GM21717 (cell line): Measurements from ENCODE around the gene MEX3A.
"Not testable (repeated sequence)": the region's sequence is repeated elsewhere in the genome, so short reads cannot be mapped to it uniquely, and the experiment has no call there.

Experiments
- ATAC-seq: cut with Tn5 transposase; IDR thresholded peaks from one replicate; pipeline ENCODE4 v1.9.1; 2021; ENCODE audit warnings: mild to moderate bottlenecking, moderate library complexity; ENCODE audit not compliant: unreplicated experiment

The MEX3A gene

DNA sequence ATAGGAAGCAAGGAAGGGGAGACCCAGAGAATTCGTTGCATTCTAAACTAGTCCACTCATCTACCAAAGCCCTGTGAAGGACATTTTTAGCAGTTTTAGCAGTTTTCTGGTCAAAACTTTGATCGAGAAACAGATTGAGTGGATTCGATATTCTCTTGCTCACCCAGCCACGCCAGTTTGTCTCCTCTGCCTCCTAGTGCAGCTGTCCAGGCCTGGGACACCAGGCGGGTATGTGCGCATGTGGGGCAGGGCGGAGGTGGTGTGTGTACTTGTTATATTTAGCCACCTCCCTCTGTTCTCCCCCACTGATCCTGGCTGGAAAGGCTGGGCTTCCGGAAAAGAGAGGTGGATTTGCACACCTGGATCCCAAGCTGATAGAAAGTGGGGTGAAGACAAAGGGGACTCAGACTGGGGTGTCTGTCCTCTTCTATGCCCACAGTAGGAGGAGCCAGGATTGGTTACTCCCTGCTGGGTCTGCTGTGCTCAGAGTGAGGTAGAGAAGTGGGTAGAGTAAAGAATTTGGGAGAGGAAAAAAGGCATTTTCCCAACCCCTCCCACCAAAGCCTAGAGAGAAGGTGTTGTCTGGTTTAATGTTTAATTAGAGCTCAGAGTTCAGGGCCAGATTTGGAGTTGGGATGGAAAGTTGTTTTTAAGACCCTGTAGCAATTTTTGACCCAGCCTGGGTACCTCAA, 36.1 kb upstream of the MEX3A start:
- ATAC-seq, result no peak

- no peak for ATAC-seq
Measured at GRCh38 chr1:156117414-156118176, 35.3 kb upstream of the MEX3A start.

GRCh38 chr1:156116731-156117130, 34.5 kb upstream of the MEX3A start:
- not testable (repeated sequence) for ATAC-seq

- no peak for ATAC-seq
Measured at GRCh38 chr1:156115514-156116374, 33.5 kb upstream of the MEX3A start.

DNA sequence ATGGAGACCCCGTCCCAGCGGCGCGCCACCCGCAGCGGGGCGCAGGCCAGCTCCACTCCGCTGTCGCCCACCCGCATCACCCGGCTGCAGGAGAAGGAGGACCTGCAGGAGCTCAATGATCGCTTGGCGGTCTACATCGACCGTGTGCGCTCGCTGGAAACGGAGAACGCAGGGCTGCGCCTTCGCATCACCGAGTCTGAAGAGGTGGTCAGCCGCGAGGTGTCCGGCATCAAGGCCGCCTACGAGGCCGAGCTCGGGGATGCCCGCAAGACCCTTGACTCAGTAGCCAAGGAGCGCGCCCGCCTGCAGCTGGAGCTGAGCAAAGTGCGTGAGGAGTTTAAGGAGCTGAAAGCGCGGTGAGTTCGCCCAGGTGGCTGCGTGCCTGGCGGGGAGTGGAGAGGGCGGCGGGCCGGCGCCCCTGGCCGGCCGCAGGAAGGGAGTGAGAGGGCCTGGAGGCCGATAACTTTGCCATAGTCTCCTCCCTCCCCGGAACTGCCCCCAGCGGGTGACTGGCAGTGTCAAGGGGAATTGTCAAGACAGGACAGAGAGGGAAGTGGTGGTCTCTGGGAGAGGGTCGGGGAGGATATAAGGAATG, 32.8 kb upstream of the MEX3A start:
- no peak for ATAC-seq

DNA sequence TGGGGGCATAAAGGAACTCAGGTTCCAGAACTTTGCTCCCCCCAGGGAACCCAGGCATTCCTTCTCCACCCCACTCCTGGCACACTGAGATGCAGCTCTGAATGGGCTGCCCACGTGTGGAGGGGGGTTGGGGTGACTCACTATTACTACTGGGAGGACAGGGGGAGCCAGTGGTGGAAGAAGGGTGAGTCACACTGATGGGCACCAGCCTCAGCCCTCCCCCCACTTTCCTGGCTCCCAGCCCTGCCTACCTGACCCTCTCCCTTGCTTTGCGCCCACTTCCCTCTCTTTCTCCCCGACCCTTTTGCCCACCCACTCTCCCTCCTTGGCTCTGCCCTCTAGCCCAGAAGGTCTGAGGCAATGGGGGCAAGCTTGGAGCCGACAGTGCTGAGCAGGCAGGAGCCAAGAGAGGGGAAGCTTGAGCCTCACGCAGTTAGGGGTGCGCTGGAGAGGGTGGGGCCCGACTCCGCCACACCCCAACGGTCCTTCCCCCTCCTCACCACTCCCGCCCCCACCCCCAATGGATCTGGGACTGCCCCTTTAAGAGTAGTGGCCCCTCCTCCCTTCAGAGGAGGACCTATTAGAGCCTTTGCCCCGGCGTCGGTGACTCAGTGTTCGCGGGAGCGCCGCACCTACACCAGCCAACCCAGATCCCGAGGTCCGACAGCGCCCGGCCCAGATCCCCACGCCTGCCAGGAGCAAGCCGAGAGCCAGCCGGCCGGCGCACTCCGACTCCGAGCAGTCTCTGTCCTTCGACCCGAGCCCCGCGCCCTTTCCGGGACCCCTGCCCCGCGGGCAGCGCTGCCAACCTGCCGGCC, 32.0 kb upstream of the MEX3A start, which contains the start of gene LMNA:
LMNA (plus strand) TSS at position 611 of the 818 bp plus-strand sequence. CDS start 208 bp downstream, outside the sequence.
- peak; percentile 56 for ATAC-seq

- ATAC-seq, result no peak
Measured at GRCh38 chr1:156113282-156113950, 31.2 kb upstream of the MEX3A start.

GRCh38 chr1:156112276-156113137, 30.2 kb upstream of the MEX3A start:
- ATAC-seq, result no peak

GRCh38 chr1:156111355-156111962, 29.2 kb upstream of the MEX3A start:
- ATAC-seq, result no peak

DNA sequence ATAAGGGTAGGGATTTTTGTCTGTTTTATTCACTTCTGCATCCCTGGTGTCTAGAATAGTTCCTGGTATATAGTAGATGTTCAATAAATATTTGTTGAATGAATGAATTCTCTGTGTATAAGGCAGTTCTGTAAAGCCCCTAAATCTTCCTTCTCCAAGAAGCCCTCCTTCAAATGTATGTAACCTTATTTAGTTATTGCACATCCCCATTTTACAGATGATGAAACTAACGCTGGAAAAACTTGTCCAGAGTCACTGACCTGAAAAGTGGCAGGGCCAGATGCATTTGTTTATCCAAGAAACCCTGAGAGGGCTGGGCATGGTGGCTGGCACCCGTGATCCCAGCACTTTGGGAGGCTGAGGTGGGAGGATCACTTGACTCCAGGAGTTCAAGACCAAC, 28.0 kb upstream of the MEX3A start:
- ATAC-seq, result no peak

DNA sequence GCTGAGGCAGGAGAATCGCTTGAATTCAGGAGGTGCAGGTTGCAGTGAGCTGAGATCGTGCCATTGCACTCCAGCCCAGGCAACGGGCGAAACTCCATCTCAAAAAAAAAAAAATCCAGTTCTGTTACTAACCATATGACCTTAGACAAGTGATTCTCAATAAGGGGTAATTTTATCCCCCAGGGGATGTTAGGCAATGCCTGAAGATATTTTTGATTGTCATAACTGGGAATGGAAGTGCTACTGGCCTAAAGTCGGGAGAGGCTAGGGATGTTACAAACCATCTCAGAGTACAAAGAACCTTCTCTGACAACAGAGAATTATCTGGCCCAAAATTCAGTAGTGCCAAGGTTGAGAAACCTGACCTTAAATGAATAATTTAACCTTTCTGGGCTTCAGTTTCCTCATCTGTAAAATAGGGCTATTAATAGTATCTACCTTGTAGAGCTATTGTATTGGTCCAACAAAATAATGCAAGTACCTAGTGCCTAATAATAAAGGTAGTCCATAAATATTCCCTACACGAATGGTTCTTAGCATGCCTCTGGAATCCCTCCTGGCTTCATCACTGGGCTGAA, 26.5 kb upstream of the MEX3A start:
- ATAC-seq, result no peak

- no peak for ATAC-seq
Measured at GRCh38 chr1:156108057-156108456, 25.8 kb upstream of the MEX3A start.

GRCh38 chr1:156106624-156107488, 24.6 kb upstream of the MEX3A start:
- ATAC-seq, result peak; percentile 4

DNA sequence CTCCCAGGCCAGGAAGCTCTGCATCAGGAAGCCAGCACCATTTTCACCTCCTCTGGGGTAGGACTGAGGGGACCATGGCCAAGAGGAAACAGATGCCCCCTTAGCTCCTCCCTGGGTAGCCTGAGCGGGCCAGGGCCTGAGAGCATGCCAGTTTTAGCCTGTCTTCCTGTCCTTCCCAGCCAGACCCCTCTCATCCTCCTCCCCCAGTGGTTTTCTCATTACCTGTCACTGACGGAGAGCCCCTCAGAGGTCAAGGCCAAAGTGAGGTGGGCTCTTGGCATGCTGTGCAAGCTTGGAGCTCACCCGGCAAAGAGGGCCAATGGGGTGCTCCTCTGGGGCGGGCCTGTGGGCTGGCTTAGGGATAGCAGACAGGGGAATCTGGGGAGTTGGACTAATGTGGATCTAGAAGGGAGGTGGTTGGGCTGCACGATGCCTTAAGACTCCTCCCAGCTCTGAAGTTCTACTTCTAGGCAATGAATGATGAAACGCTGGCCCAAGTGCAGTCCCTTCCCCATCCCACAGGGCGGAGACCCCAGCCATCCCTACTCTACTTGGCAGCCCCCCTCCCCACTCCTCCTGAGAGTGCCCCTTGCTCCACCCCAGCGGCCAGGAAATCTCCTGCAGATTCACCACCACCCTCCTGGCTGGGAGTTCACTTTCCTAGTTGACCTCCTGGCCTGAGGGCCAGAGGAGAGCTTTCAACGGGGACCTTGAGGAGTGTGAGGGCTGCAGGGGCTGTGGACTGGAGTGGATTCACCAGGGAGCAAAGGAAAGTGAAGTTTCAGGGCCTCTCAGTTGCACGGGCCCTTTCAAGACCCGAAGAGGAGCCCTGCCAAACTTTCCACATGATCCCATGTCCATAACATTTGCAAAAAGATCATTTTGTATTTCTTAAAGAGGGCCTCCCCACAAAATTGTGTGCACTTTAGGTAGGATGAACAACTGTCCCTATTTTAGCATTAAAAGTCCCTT, 22.9 kb upstream of the MEX3A start:
- no peak for ATAC-seq

DNA sequence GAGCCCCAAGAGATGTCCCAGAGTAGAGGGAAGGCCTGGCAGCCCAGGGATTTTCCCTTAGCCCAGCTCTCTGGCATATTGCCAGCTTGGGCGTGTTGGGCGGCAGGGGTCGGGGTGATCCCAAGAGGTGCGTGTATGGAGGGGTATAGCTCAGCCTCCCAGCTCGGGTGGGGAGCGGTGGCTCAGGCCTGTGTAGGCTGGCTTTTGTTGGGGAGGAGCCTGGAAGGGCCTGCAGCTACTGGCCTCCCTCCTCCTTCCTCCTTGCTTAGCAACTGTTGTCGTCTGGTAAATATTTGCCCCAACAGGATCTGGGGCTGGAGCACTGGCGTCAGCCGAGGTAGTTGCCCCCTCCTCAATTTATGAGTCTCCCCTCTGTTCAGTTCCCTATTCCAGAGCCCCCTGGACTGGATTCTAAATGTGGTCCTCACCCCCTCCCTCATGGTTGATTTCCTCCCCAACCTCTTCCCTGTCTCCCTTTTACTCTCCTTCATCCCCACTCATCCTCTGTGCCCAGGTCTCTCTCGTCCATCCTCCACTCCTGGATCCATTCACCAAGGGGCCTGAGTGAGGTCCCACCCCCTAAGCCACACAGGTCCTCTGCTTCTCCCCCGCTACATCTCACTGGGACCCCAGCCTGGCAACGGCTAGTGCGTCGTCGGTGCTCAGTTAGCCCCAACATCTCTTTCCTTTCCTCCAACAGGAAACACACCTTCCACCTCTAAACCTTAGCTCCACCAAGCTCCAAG, 22.0 kb upstream of the MEX3A start:
- ATAC-seq, result no peak
